Measurements from ENCODE around the gene CROCC2.

The CROCC2 gene

DNA sequence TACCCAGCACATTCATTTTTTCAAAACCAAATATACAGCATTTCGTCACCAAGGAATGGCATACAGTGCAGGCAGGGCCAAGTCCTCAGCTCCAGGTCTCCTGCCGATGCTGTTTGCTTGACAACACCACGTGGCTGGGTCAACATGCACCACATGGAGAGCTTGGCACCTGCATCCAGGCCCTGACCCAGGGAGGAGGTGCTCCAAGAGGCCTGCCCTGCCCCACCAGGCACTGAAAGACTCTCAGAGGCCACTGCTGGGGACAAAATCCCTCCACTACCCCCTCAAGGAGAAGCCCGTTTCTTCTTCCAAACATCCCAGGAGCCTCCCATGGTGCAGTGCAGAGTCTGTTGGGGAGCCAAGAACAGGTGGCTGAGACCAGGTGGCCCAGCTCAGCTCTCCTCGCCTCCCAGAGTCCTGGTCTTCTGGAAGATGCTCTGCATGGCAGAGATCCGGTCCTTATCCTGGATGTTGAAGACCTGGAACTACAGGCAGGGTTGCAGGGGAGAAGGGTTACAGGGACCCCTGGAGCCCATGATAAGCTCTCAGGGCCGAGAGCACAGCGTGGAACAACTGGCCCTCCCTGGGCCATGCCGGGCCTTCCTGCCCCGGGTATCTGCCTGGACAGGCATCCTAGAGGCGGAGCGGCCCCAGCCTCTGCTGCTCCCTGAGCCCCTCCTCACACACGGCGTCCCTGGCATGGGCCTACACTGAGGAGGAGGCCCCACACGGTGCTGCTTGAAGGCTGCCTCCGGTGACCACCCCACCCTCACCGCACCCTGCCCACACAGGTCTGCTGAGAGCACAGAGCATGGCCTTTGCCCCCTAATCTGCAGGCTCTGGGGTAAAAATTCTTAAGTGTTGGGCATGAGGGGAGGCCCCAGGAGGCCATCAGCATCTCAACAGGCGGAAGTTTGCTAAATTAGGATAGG, 19.2 kb upstream of the CROCC2 start:
- no peak overlapping the region for H3K27ac ChIP-seq (ENCODE audit: low read length)

DNA sequence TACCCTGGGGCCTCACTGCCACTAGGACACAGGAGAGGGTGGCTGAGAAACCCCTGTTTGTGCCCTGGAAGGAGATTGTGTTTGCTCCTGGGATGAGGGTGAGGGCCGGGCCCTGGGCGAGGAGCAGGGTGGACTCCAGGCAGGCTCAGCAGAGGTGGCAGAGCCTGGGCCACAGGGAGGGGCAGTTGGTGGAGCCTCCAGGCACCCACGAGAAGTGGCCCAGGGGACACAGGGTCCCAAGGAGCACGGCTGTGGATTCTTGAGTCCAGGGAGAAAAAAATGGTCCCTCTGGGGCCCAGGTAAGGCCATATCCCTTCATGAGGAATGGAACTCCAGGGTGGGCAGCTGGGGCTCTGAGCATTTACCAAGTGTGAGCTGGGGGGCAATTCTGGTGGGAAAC, 18.5 kb upstream of the CROCC2 start:
- Histone ChIP-seq H3K36me3 (ENCODE audit: control insufficient read depth, insufficient read depth, low read length) (no peaks in the 10 kb centered on the region; the same call in 1 of the 2 replicates), H3K27me3 (ENCODE audit: control insufficient read depth, insufficient read depth, low read length) (no peaks in the 10 kb centered on the region), H3K27ac (ENCODE audit: low read length) (no peak overlapping the region), H3K4me3 (ENCODE audit: low read length) (no peak overlapping the region), H3K4me1 (ENCODE audit: control insufficient read depth, insufficient read depth, low read length) (peaks cover 2% of the 10 kb centered on the region; the same call in 1 of the 2 replicates), H3K9me3 (ENCODE audit: control insufficient read depth, insufficient read depth, low read length) (no peaks in the 10 kb centered on the region)
- no CpG with 5 or more reads among the region's 4 CpGs for WGBS (ENCODE audit: insufficient coverage, insufficient read length)
- DNase-seq (ENCODE audit: low read depth, low spot score) = no peak

More for the DNA sequence above, 19.2 kb upstream of the CROCC2 start:
- H3K4me3 ChIP-seq (ENCODE audit: low read length) = no peak overlapping the region
- no peak for DNase-seq (ENCODE audit: low read depth, low spot score)
- peaks cover 2% of the 10 kb centered on the region; the same call in 1 of the 2 replicates for H3K4me1 ChIP-seq (ENCODE audit: control insufficient read depth, insufficient read depth, low read length)
- H3K9me3 ChIP-seq (ENCODE audit: control insufficient read depth, insufficient read depth, low read length) = no peaks in the 10 kb centered on the region
- H3K27me3 ChIP-seq (ENCODE audit: control insufficient read depth, insufficient read depth, low read length) = no peaks in the 10 kb centered on the region
- no peaks in the 10 kb centered on the region; the same call in 1 of the 2 replicates for H3K36me3 ChIP-seq (ENCODE audit: control insufficient read depth, insufficient read depth, low read length)
- WGBS (ENCODE audit: insufficient coverage, insufficient read length) = no CpG with 5 or more reads among the region's 18 CpGs

DNA sequence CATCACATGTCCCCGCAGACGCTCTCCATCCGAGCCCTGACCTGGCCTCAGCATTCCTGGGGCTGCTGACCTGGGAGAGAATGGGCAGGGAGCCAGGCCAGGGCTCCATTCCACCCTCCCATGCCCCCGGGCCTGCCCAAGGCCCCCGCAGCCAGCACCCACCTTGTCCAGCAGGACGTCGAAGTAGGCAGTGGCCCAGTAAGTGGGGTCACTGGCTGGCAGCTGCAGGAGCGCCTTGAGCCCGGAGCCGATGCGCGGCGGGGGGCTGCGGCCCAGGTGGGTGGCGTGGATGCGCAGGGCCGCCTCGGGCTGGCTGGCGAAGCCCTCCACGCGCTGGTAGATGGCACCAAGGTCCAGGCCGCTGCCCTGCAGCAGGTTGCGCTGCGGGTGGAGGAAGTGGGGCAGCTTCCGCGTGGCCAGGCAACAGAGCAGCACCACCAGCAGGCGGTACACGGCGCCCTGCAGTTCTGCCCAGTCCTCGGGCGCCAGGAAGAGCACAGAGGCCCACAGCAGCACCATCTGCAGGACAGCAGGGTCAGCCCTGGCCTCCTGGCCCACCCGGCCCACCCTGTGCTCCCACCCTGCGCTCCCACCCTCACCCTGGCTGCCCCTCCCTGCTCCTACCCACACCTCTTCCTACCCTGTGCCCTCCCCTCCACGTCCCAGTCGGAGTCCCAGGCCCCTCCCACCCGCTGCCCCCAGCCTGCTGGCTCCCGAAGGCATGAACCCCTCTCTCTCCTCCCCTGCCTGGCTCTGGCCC, 17.8 kb upstream of the CROCC2 start:
- H3K36me3 ChIP-seq (ENCODE audit: control insufficient read depth, insufficient read depth, low read length) = no peaks in the 10 kb centered on the region; the same call in 1 of the 2 replicates
- DNase-seq (ENCODE audit: low read depth, low spot score) = no peak
- H3K4me3 ChIP-seq (ENCODE audit: low read length) = no peak overlapping the region
- H3K27ac ChIP-seq (ENCODE audit: low read length) = no peak overlapping the region
- H3K9me3 ChIP-seq (ENCODE audit: control insufficient read depth, insufficient read depth, low read length) = no peaks in the 10 kb centered on the region
- peaks cover 2% of the 10 kb centered on the region; the same call in 1 of the 2 replicates for H3K4me1 ChIP-seq (ENCODE audit: control insufficient read depth, insufficient read depth, low read length)
- H3K27me3 ChIP-seq (ENCODE audit: control insufficient read depth, insufficient read depth, low read length) = no peaks in the 10 kb centered on the region
- no CpG with 5 or more reads among the region's 37 CpGs for WGBS (ENCODE audit: insufficient coverage, insufficient read length)

DNA sequence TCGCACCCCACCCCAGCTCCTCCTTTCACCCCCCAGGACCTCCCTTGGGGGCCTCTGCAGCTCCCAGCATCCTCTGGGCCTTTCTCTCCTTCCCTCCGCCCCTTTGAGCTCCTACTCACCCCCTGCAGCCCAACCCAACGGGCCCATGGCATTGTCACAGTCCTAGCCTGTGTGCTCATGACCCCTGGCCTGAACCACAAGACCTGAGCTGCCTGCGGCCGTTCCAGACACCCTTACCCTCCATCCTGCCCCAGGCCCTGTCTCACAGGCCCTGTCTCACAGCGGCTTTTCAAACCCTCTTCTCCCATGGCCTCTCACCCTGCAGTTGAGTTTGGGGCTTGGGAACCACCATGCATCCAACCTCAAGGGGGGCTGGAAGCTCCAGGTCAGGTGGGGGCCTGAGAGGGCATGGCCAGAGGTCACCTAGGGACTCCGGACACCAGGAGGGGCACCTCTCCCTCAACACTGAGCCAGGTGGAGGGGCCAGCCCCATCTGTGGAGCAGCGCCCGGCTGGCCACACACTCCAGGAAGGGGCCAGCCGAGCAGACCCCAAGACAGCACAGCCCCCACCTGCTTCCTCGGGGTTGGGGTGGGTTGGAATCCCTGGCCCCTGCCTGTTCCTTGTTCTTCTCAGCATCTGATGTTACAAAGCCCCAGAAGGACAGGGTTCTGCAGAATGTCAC, 17.1 kb upstream of the CROCC2 start:
- Histone ChIP-seq H3K9me3 (ENCODE audit: control insufficient read depth, insufficient read depth, low read length) (no peaks in the 10 kb centered on the region), H3K4me3 (ENCODE audit: low read length) (no peak overlapping the region), H3K27ac (ENCODE audit: low read length) (no peak overlapping the region), H3K4me1 (ENCODE audit: control insufficient read depth, insufficient read depth, low read length) (peaks cover 2% of the 10 kb centered on the region; the same call in 1 of the 2 replicates), H3K36me3 (ENCODE audit: control insufficient read depth, insufficient read depth, low read length) (no peaks in the 10 kb centered on the region; the same call in 1 of the 2 replicates), H3K27me3 (ENCODE audit: control insufficient read depth, insufficient read depth, low read length) (no peaks in the 10 kb centered on the region)
- no peak for DNase-seq (ENCODE audit: low read depth, low spot score)
- no CpG with 5 or more reads among the region's 11 CpGs for WGBS (ENCODE audit: insufficient coverage, insufficient read length)

DNA sequence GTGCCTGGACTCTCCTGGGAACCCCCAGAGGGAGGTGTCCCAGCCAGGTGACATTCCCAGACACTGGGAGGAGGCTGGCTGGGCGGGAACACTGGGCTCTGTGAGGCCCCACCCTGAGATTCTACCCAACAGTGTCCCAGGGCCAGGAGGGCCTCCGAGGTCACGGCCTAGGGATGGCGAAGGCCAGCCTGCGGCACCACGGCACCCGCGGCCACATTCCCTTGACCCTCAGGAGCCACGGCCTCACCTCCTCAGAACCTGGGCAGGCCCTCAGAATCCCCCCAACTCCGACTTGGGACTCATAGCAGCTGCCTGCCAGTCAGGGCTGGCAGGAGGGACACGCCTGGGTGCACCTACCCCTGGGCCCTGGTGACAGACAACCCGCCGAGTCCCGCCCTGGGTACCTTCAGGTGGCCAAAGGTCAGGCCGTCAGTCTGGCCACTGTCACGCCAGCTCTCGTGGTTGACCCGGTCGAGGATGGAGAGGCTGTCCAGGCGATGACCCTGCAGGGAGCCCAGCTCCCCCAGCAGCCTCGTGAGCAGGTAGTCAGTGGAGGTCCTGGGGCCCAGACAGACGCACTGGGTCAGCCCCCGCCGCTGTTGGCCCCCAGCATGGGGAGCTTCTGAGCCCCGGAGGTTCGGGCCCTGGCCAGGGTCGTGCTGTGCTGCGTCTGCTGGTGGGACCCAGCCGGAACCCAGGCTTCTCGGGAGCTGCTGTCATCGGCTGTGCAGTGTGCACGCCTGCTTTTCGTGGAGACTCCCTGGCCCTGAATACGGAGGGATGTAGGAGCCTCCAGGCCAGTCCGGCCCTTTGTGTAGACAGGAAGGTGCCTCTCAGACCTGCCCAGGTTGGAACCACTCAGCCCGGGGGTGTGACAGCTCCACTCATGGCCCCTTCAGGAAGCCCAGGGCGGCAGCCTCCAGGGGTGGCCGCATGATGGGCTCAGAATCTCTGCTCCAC, 16.3 kb upstream of the CROCC2 start:
- Histone ChIP-seq H3K36me3 (ENCODE audit: control insufficient read depth, insufficient read depth, low read length) (no peaks in the 10 kb centered on the region; the same call in 1 of the 2 replicates), H3K4me3 (ENCODE audit: low read length) (no peak overlapping the region), H3K27me3 (ENCODE audit: control insufficient read depth, insufficient read depth, low read length) (no peaks in the 10 kb centered on the region), H3K27ac (ENCODE audit: low read length) (no peak overlapping the region), H3K9me3 (ENCODE audit: control insufficient read depth, insufficient read depth, low read length) (no peaks in the 10 kb centered on the region), H3K4me1 (ENCODE audit: control insufficient read depth, insufficient read depth, low read length) (peaks cover 2% of the 10 kb centered on the region; the same call in 1 of the 2 replicates)
- no CpG with 5 or more reads among the region's 38 CpGs for WGBS (ENCODE audit: insufficient coverage, insufficient read length)
- no peak for DNase-seq (ENCODE audit: low read depth, low spot score)

DNA sequence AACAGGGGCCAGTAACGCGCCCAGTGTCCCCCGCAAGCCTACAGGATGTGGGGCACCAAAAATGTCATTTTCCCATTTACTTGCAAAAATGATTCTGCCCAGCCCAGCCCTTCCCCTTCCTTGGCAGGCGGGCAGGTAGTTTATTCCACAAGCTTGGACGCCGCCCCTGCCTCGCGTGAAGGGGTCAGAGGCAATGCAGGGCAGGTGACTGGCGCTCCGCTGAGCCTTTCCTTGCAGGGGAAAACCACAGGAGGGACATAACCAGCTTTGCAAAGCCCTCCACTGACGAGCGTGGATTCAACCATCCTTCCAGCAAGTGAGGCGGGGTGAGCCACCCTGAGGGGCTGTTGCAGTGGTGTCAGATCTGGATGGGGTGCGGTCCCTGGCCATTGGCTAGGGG, 15.4 kb upstream of the CROCC2 start:
- Histone ChIP-seq H3K4me1 (ENCODE audit: control insufficient read depth, insufficient read depth, low read length) (peaks cover 2% of the 10 kb centered on the region; the same call in 1 of the 2 replicates), H3K27me3 (ENCODE audit: control insufficient read depth, insufficient read depth, low read length) (no peaks in the 10 kb centered on the region), H3K4me3 (ENCODE audit: low read length) (no peak overlapping the region), H3K27ac (ENCODE audit: low read length) (no peak overlapping the region), H3K36me3 (ENCODE audit: control insufficient read depth, insufficient read depth, low read length) (no peaks in the 10 kb centered on the region; the same call in 1 of the 2 replicates), H3K9me3 (ENCODE audit: control insufficient read depth, insufficient read depth, low read length) (no peaks in the 10 kb centered on the region)
- no CpG with 5 or more reads among the region's 14 CpGs for WGBS (ENCODE audit: insufficient coverage, insufficient read length)
- no peak for DNase-seq (ENCODE audit: low read depth, low spot score)

DNA sequence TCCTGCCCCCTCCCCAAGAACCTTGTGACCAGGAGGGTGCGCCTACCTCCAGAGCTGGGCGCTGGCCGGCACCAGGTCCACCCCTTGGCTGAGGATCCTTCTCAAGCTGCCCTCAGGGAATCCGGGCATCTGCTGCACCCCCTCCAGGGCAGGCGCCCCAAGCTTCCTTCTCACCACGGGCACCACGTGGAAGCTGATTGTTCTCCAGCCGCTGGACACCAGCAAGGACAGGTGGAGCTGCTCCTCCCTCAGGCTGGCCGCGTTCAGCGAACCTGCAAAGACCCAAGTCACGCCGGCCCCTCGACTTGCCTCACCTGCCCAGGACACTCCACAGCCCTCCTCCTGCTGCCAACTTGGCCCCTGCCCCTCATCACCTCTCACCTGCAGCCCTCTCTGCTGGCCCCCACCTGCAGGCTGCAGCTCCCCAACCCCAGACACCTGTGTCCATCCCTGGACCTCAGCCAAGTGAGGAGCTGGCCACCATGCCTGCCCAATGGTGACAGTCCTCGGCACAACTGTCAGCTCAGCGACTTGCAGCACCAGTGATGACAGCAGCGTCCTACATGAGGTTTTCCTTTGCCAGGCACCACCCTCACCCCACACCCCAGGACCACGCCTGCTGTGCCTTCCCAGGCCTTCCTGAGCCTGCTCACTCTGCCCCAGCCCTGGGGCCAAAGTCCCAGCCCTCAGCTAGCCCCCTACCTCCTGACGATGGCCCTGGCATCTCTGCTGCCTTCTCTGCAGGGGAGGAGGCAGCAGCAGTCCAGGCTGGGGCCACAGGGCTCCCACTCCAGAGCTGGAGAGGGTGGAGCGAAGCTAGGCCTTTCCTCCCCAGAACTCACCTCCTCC, 14.4 kb upstream of the CROCC2 start:
- Histone ChIP-seq H3K9me3 (ENCODE audit: control insufficient read depth, insufficient read depth, low read length) (no peaks in the 10 kb centered on the region), H3K36me3 (ENCODE audit: control insufficient read depth, insufficient read depth, low read length) (no peaks in the 10 kb centered on the region; the same call in 1 of the 2 replicates), H3K4me1 (ENCODE audit: control insufficient read depth, insufficient read depth, low read length) (peaks cover 2% of the 10 kb centered on the region; the same call in 1 of the 2 replicates), H3K27ac (ENCODE audit: low read length) (no peak overlapping the region), H3K4me3 (ENCODE audit: low read length) (no peak overlapping the region), H3K27me3 (ENCODE audit: control insufficient read depth, insufficient read depth, low read length) (no peaks in the 10 kb centered on the region)
- no peak for DNase-seq (ENCODE audit: low read depth, low spot score)
- no CpG with 5 or more reads among the region's 20 CpGs for WGBS (ENCODE audit: insufficient coverage, insufficient read length)

DNA sequence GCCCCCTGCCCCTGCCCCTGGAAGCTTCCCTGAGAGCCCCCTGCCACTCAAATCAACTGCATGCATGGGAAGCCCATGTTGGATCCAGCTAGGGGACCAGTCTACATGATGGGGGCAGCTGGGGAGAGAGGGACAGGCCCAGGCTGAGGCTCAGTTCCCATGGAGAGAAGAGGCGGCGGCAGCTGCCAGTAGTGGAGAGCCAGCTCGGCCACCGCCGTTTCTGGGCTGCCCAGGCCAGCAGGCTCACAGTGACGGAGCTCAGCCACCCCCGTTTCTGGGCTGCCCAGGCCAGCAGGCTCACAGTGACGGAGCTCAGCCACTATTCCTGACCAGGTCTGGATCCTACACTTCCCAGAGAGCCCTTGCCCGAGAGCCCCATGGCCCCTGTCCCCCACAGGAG, 13.8 kb upstream of the CROCC2 start:
- H3K27me3 ChIP-seq (ENCODE audit: control insufficient read depth, insufficient read depth, low read length) = no peaks in the 10 kb centered on the region
- DNase-seq (ENCODE audit: low read depth, low spot score) = no peak
- H3K36me3 ChIP-seq (ENCODE audit: control insufficient read depth, insufficient read depth, low read length) = no peaks in the 10 kb centered on the region; the same call in 1 of the 2 replicates
- no peak overlapping the region for H3K27ac ChIP-seq (ENCODE audit: low read length)
- H3K4me1 ChIP-seq (ENCODE audit: control insufficient read depth, insufficient read depth, low read length) = no peaks in the 10 kb centered on the region
- H3K4me3 ChIP-seq (ENCODE audit: low read length) = no peak overlapping the region
- WGBS (ENCODE audit: insufficient coverage, insufficient read length) = no CpG with 5 or more reads among the region's 9 CpGs
- H3K9me3 ChIP-seq (ENCODE audit: control insufficient read depth, insufficient read depth, low read length) = no peaks in the 10 kb centered on the region

DNA sequence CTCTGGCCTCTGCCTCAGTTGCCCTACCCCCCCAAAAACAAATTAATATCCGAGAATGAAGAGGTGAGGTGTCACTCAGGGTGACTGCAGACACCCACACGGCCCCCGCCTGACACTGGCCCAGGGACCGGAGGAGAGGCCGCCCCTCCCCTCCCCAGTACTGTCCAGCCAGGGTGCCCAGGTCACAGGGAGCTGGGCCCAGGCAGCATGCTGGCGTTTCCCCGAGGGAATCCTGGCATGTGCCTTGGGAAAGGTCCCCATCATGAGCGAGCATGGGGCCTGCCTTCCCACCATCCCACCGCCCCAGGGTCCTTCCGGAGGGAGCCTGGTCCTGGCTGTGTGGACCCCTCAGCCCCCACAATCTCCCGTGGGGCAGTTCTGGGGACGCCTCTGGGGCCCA, 13.2 kb upstream of the CROCC2 start:
- Histone ChIP-seq H3K4me1 (ENCODE audit: control insufficient read depth, insufficient read depth, low read length) (no peaks in the 10 kb centered on the region), H3K4me3 (ENCODE audit: low read length) (no peak overlapping the region), H3K27me3 (ENCODE audit: control insufficient read depth, insufficient read depth, low read length) (no peaks in the 10 kb centered on the region), H3K27ac (ENCODE audit: low read length) (no peak overlapping the region), H3K36me3 (ENCODE audit: control insufficient read depth, insufficient read depth, low read length) (no peaks in the 10 kb centered on the region; the same call in 1 of the 2 replicates), H3K9me3 (ENCODE audit: control insufficient read depth, insufficient read depth, low read length) (no peaks in the 10 kb centered on the region)
- DNase-seq (ENCODE audit: low read depth, low spot score) = no peak
- WGBS (ENCODE audit: insufficient coverage, insufficient read length) = no CpG with 5 or more reads among the region's 12 CpGs
